NCI-H2196 (cell line): ENCODE data around the gene HIP1R.

ENCODE experiments used
- DNase-seq: peaks from one replicate; lab custom pipeline; 2025; ENCODE audit not compliant: unreplicated experiment; lab: John Stamatoyannopoulos, UW

Gene HIP1R

GRCh38 chr12:122859303-122860039 lies 24.2 kb downstream of the HIP1R start:
- DNase-seq, result no peak

GRCh38 chr12:122860040-122860853 lies 25.0 kb downstream of the HIP1R start:
- peak; percentile 87 for DNase-seq

GRCh38 chr12:122860854-122861586 lies 25.8 kb downstream of the HIP1R start:
- DNase-seq, result no peak

GRCh38 chr12:122861587-122861970 lies 26.3 kb downstream of the HIP1R start:
- DNase-seq, result no peak

GRCh38 chr12:122862110-122862634 lies 26.9 kb downstream of the HIP1R start:
- no peak for DNase-seq

GRCh38 chr12:122862872-122863701 lies 27.8 kb downstream of the HIP1R start:
- DNase-seq, result peak; percentile 78

- no peak for DNase-seq
Observed at GRCh38 chr12:122864894-122865253, 29.6 kb downstream of the HIP1R start.

GRCh38 chr12:122865268-122866231 lies 30.3 kb downstream of the HIP1R start:
- DNase-seq, result peak; percentile 25

GRCh38 chr12:122866379-122866778 lies 31.1 kb downstream of the HIP1R start:
- DNase-seq, result no peak

- DNase-seq, result no peak
Observed at GRCh38 chr12:122866950-122867607, 31.8 kb downstream of the HIP1R start.

- DNase-seq, result no peak
Observed at GRCh38 chr12:122867691-122868461, 32.6 kb downstream of the HIP1R start.

- no peak for DNase-seq
Observed at GRCh38 chr12:122868471-122869177, 33.4 kb downstream of the HIP1R start.

- DNase-seq, result no peak
Observed at GRCh38 chr12:122869207-122869973, 34.1 kb downstream of the HIP1R start.

- DNase-seq, result no peak
Observed at GRCh38 chr12:122870163-122870842, 35.0 kb downstream of the HIP1R start.

- no peak for DNase-seq
Observed at GRCh38 chr12:122870867-122871664, 35.8 kb downstream of the HIP1R start.
